Muscle layer of colon (tissue), 2 donors: ENCODE measurements around the gene FCSK.
A peak's percentile ranks its signal among the peaks of the same experiment; 100 is the strongest.
"Not testable (repeated sequence)": the region's sequence is repeated elsewhere in the genome, so short reads cannot be mapped to it uniquely, and the experiment has no call there.

Experiments
- H3K27ac ChIP-seq: one replicate; pipeline ENCODE4 v1.7.0; 2013; ENCODE audit warnings: low read depth, mild to moderate bottlenecking, low read length, moderate library complexity
- H3K27me3 ChIP-seq, 2 donors: one replicate each; pipeline ENCODE4 v1.7.0; 2013; ENCODE audit warnings: low read length in 2 of 2, mild to moderate bottlenecking in 2 of 2; ENCODE audit not compliant: insufficient read depth in 2 of 2, control insufficient read depth in 1 of 2
- H3K36me3 ChIP-seq: one replicate; pipeline ENCODE4 v1.7.0; 2013; ENCODE audit warnings: mild to moderate bottlenecking, low read length; ENCODE audit not compliant: insufficient read depth
- H3K4me1 ChIP-seq: one replicate; pipeline ENCODE4 v1.7.0; 2013; ENCODE audit warnings: mild to moderate bottlenecking, low read length; ENCODE audit not compliant: insufficient read depth
- H3K4me3 ChIP-seq, 2 donors: one replicate each; pipeline ENCODE4 v1.7.0; 2013; ENCODE audit warnings: low read length in 2 of 2, low read depth in 1 of 2, mild to moderate bottlenecking in 1 of 2, moderate library complexity in 1 of 2
- H3K9ac ChIP-seq: one replicate; pipeline ENCODE4 v1.7.0; 2013; ENCODE audit warnings: low read length
- H3K9me3 ChIP-seq: one replicate; pipeline ENCODE4 v1.7.0; 2013; ENCODE audit warnings: mild to moderate bottlenecking, low read length
- donor health status: abdominal sarcoma.
- donor health status: Adenocarcinoma of cecum.

FCSK gene

GRCh38 chr16:70442344-70442743 is 12.1 kb upstream of the FCSK start:
- Histone ChIP-seq H3K4me1 (peaks cover 12% of the 10 kb centered on the region), H3K9me3 (no peaks in the 10 kb centered on the region), H3K9ac (no peak overlapping the region), H3K27me3 (no peaks in the 10 kb centered on the region), H3K36me3 (no peaks in the 10 kb centered on the region), H3K4me3 (no peak overlapping the region), H3K27ac (no peak overlapping the region)

- Histone ChIP-seq H3K27me3 (no peaks in the 10 kb centered on the region), H3K4me1 (peaks cover 6% of the 10 kb centered on the region), H3K4me3 (no peak overlapping the region), H3K9me3 (no peaks in the 10 kb centered on the region), H3K9ac (no peak overlapping the region), H3K36me3 (no peaks in the 10 kb centered on the region), H3K27ac (no peak overlapping the region)
These were observed 9.9 kb upstream of the FCSK start for GRCh38 chr16:70444249-70445063.

- Histone ChIP-seq H3K9ac (no peak overlapping the region), H3K4me1 (no peaks in the 10 kb centered on the region), H3K27me3 (no peaks in the 10 kb centered on the region), H3K4me3 (no peak overlapping the region), H3K36me3 (no peaks in the 10 kb centered on the region), H3K27ac (no peak overlapping the region), H3K9me3 (no peaks in the 10 kb centered on the region)
These were observed 6.3 kb upstream of the FCSK start for GRCh38 chr16:70448075-70448474.

- H3K4me1 ChIP-seq, H3K27me3 ChIP-seq, H3K9ac ChIP-seq, H3K36me3 ChIP-seq, H3K9me3 ChIP-seq, H3K27ac ChIP-seq, H3K4me3 ChIP-seq: not testable (repeated sequence)
These were observed 4.0 kb upstream of the FCSK start for GRCh38 chr16:70450142-70451003.

GRCh38 chr16:70451004-70451340 is 3.4 kb upstream of the FCSK start:
- not testable (repeated sequence) for H3K9me3 ChIP-seq, H3K36me3 ChIP-seq, H3K27ac ChIP-seq, H3K4me3 ChIP-seq, H3K9ac ChIP-seq, H3K4me1 ChIP-seq, H3K27me3 ChIP-seq

GRCh38 chr16:70453117-70453891 is 1.1 kb upstream of the FCSK start:
- Histone ChIP-seq H3K36me3 (no peaks in the 10 kb centered on the region), H3K4me3 (peak overlapping the region; percentile 74 to 99), H3K9ac (no peak overlapping the region), H3K27me3 (no peaks in the 10 kb centered on the region), H3K9me3 (no peaks in the 10 kb centered on the region), H3K27ac (peak overlapping the region; percentile 94), H3K4me1 (peaks cover 4% of the 10 kb centered on the region)

GRCh38 chr16:70453892-70454221 is 538 bp upstream of the FCSK start:
- Histone ChIP-seq H3K9me3 (no peaks in the 10 kb centered on the region), H3K4me1 (peaks cover 4% of the 10 kb centered on the region), H3K27ac (peak overlapping the region; percentile 94), H3K4me3 (peak overlapping the region; percentile 74 to 99), H3K27me3 (no peaks in the 10 kb centered on the region), H3K36me3 (no peaks in the 10 kb centered on the region), H3K9ac (peak overlapping the region; percentile 24)

- Histone ChIP-seq H3K36me3 (no peaks in the 10 kb centered on the region), H3K4me3 (no peak overlapping the region), H3K4me1 (peaks cover 4% of the 10 kb centered on the region), H3K9ac (no peak overlapping the region), H3K9me3 (no peaks in the 10 kb centered on the region), H3K27ac (no peak overlapping the region), H3K27me3 (no peaks in the 10 kb centered on the region)
These were observed 1.5 kb downstream of the FCSK start for GRCh38 chr16:70455910-70456309.

GRCh38 chr16:70457446-70458166 is 3.2 kb downstream of the FCSK start:
- H3K4me1 ChIP-seq = peaks cover 4% of the 10 kb centered on the region
- no peak overlapping the region for H3K4me3 ChIP-seq
- H3K27me3 ChIP-seq = no peaks in the 10 kb centered on the region
- no peaks in the 10 kb centered on the region for H3K9me3 ChIP-seq
- H3K9ac ChIP-seq = no peak overlapping the region
- no peak overlapping the region for H3K27ac ChIP-seq
- H3K36me3 ChIP-seq = no peaks in the 10 kb centered on the region

- no peaks in the 10 kb centered on the region for H3K4me1 ChIP-seq
- H3K36me3 ChIP-seq = peaks cover 11% of the 10 kb centered on the region
- H3K4me3 ChIP-seq = no peak overlapping the region
- no peak overlapping the region for H3K27ac ChIP-seq
- H3K9ac ChIP-seq = no peak overlapping the region
- no peaks in the 10 kb centered on the region for H3K9me3 ChIP-seq
- H3K27me3 ChIP-seq = no peaks in the 10 kb centered on the region
These were observed 6.4 kb downstream of the FCSK start for GRCh38 chr16:70460737-70461261.

- no peak overlapping the region for H3K4me3 ChIP-seq
- no peak overlapping the region for H3K27ac ChIP-seq
- peaks cover 15% of the 10 kb centered on the region for H3K36me3 ChIP-seq
- no peaks in the 10 kb centered on the region for H3K27me3 ChIP-seq
- H3K9me3 ChIP-seq = no peaks in the 10 kb centered on the region
- H3K4me1 ChIP-seq = no peaks in the 10 kb centered on the region
- no peak overlapping the region for H3K9ac ChIP-seq
These were observed 8.8 kb downstream of the FCSK start for GRCh38 chr16:70463235-70463634.
